NCI-H128 (cell line): ENCODE data around the gene CCDC15.
"Not testable (repeated sequence)": the region's sequence is repeated elsewhere in the genome, so short reads cannot be mapped to it uniquely, and the experiment has no call there.

Experiments
- DNase-seq: peaks from one replicate; lab custom pipeline; 2025; ENCODE audit not compliant: unreplicated experiment; lab: John Stamatoyannopoulos, UW

Gene CCDC15

GRCh38 chr11:124987096-124987495 lies 33.1 kb downstream of the CCDC15 start:
- DNase-seq, result no peak

GRCh38 chr11:124988063-124988462 lies 34.1 kb downstream of the CCDC15 start:
- no peak for DNase-seq

- DNase-seq, result no peak
These were observed 47.2 kb downstream of the CCDC15 start for GRCh38 chr11:125001079-125001778.

- no peak for DNase-seq
These were observed 47.8 kb downstream of the CCDC15 start for GRCh38 chr11:125001849-125002248.

GRCh38 chr11:125005491-125005890 lies 51.5 kb downstream of the CCDC15 start:
- DNase-seq, result no peak

GRCh38 chr11:125016413-125016812 lies 62.4 kb downstream of the CCDC15 start:
- DNase-seq, result no peak

GRCh38 chr11:125020342-125020741 lies 66.3 kb downstream of the CCDC15 start:
- no peak for DNase-seq

- no peak for DNase-seq
These were observed 68.5 kb downstream of the CCDC15 start for GRCh38 chr11:125022551-125022950.

- DNase-seq, result no peak
These were observed 72.0 kb downstream of the CCDC15 start for GRCh38 chr11:125025968-125026367.

- not testable (repeated sequence) for DNase-seq
These were observed 75.4 kb downstream of the CCDC15 start for GRCh38 chr11:125029431-125029830.

- DNase-seq, result no peak
These were observed 82.9 kb downstream of the CCDC15 start for GRCh38 chr11:125036933-125037332.

- DNase-seq, result no peak
These were observed 95.3 kb downstream of the CCDC15 start for GRCh38 chr11:125049164-125049792.

GRCh38 chr11:125052047-125052446 lies 98.0 kb downstream of the CCDC15 start:
- no peak for DNase-seq

GRCh38 chr11:125053167-125053566 lies 99.2 kb downstream of the CCDC15 start:
- DNase-seq, result no peak

GRCh38 chr11:125055107-125055715 lies 101.2 kb downstream of the CCDC15 start:
- no peak for DNase-seq

GRCh38 chr11:125056111-125056510 lies 102.1 kb downstream of the CCDC15 start:
- DNase-seq, result not testable (repeated sequence)

GRCh38 chr11:125056931-125057692 lies 103.1 kb downstream of the CCDC15 start:
- no peak for DNase-seq

- DNase-seq, result no peak
These were observed 103.7 kb downstream of the CCDC15 start for GRCh38 chr11:125057693-125058016.

- no peak for DNase-seq
These were observed 107.3 kb downstream of the CCDC15 start for GRCh38 chr11:125061281-125061680.

- DNase-seq, result no peak
These were observed 108.4 kb downstream of the CCDC15 start for GRCh38 chr11:125062218-125062930.

GRCh38 chr11:125062931-125063428 lies 109.0 kb downstream of the CCDC15 start, which contains the start of gene SLC37A2:
TSS of gene SLC37A2 (plus strand) at chr11:125063305. CDS start at chr11:125063368, 63 bp downstream.
- no peak for DNase-seq
